Measurements from ENCODE around the gene ECE1. TPM values are rescaled to one million over a fixed set of nuclear protein-coding genes. Genes with fewer than 3 reads are reported as not detected.

ECE1 gene
- total RNA-seq, 1 donor from 2014 or later = 139 TPM

DNA sequence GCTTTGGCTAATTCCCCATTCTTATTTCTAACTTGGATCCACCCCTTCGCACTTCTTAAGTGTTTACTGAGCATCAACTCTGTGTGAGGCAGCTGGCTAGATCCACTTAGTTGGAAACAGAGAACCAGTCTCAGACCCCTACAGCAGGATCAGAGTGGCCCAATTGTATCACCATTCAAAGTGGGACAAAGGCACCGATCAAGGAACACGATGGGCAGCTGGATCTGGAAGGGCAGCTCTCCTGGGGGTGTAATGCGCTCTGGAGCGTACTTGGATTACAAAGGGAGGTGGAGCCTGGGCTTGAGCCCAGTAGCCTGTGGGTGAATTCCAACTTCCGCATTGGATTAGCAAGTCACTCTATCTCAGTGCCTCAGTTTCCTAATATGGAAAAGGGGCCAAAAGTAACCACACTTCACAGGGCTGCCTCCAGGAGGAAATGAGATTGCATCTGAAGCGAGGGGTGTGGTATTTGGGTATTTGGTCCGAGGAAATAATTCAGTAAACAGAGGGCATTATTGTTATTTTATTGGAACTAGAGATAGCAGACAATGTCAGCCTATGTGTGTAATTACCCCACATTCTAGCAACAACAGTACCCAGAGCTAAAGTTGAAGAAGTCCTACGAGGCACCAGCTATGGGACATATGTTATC, 11.9 kb downstream of the ECE1 start:
- intact Hi-C loops (cut with micrococcal nuclease) = no loop called here
- H3K27me3 Mint-ChIP-seq (ENCODE audit: insufficient read depth) = no peaks in the 10 kb centered on the region
- H3K4me1 Mint-ChIP-seq (ENCODE audit: low read depth) = peaks cover 43% of the 10 kb centered on the region
- H3K27ac Mint-ChIP-seq = peak overlapping the region; percentile 58
- DNase-seq (ENCODE audit: low spot score) = no peak
- H3K9me3 Mint-ChIP-seq = no peaks in the 10 kb centered on the region
- H3K4me3 Mint-ChIP-seq = no peak overlapping the region
- H3K36me3 Mint-ChIP-seq (ENCODE audit: low read depth) = peaks cover 35% of the 10 kb centered on the region

DNA sequence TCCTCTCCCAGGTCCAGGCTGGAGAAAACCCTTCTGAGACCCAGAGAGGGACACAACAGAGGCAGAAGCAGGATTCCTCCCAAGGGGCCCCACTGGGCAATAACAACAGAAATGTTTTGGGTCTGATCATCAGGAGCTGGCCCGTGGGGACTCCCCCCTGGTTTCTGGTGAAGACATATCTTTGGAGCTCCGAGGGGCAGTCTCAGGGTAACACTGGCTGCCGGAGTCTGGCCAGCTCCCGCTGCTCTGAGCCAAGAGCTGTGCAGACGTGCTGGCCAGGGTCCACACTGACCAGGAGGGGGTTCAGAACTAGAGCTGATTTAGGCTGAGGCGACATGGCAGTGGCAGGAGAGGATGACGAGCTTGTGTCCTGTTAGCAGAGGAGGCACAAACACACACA, 13.1 kb downstream of the ECE1 start:
- Mint-ChIP-seq H3K27ac (no peak overlapping the region), H3K4me1 (ENCODE audit: low read depth) (peaks cover 43% of the 10 kb centered on the region), H3K27me3 (ENCODE audit: insufficient read depth) (no peaks in the 10 kb centered on the region), H3K9me3 (no peaks in the 10 kb centered on the region), H3K36me3 (ENCODE audit: low read depth) (peaks cover 35% of the 10 kb centered on the region), H3K4me3 (no peak overlapping the region)
- intact Hi-C loops (cut with micrococcal nuclease) = no loop called here
- DNase-seq (ENCODE audit: low spot score) = no peak

DNA sequence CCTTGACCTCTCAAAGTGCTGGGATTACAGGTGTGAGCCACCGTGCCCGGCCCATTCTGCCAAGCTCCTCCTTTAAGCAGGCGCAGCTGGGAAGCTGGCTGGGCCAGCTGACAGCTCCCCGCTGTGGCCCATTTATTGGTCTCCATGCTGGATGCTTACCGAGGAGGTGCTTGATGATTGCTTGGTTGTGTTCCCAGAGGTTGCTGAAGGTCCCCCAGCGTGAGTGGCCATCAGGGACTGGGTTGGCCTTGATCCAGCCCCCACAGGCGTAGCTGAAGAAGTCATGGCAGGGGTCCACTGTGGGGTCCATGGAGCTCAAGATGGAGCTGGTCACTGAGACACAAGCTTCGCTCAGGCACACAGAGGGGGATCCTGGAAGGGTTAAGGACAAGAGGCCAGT, 17.7 kb downstream of the ECE1 start:
- Mint-ChIP-seq H3K27me3 (ENCODE audit: insufficient read depth) (no peaks in the 10 kb centered on the region), H3K4me1 (ENCODE audit: low read depth) (peaks cover 19% of the 10 kb centered on the region), H3K27ac (no peak overlapping the region), H3K4me3 (no peak overlapping the region), H3K36me3 (ENCODE audit: low read depth) (peaks cover 46% of the 10 kb centered on the region), H3K9me3 (no peaks in the 10 kb centered on the region)
- intact Hi-C loops (cut with micrococcal nuclease) = no loop called here
- no peak for DNase-seq (ENCODE audit: low spot score)

DNA sequence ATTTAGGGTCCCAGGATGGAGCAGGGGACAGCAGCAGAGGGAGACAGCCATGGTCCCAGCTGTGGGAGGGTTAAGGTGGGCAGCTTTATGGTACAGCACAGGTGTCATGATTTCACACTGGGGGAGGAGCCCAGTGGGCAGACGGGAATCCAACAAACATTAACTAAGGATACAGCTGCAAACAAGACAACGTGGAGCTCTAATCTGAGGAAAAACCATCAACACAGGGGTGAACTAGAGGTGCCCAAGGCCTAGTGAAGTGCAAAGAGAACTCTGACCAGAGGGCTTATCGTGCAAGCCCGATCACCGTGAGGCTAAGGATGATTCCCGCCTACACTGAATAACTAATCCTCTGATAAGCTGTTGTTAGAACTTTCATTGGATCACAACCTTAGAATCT, 18.7 kb downstream of the ECE1 start:
- H3K4me3 Mint-ChIP-seq = no peak overlapping the region
- intact Hi-C loops (cut with micrococcal nuclease) = no loop called here

DNA sequence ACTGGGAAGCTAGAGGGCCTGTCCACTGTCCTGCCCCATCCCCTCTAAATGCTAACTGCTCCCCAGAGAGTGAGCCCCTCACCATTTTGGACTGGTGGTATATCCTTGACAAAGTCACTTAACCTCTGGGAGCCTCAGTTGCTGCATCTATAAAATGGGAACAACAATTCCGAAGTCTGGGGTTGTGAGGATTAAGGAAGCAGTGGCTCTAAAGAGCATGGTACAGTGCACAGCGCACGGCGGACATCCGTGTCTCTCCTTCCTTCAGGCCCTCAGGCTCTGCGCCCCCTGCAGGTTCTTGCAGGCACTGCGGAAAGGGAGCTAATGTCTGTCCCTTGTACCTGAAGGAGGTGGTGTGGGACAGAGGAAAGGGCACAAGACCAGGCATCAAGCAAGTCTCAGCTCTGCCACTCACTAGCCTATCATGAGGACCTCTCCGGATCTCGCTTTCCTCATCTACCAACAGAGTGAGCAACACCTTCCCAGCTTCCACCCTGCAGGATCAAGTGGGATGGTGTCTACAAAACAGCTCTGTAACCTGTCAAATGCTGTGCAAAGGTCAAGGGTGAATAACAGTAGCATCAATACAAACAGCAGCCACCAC, 20.1 kb downstream of the ECE1 start:
- peak overlapping the region; percentile 19 for H3K27ac Mint-ChIP-seq
- peaks cover 18% of the 10 kb centered on the region for H3K4me1 Mint-ChIP-seq (ENCODE audit: low read depth)

More for the DNA sequence above, 18.7 kb downstream of the ECE1 start:
- no peaks in the 10 kb centered on the region for H3K9me3 Mint-ChIP-seq
- H3K27me3 Mint-ChIP-seq (ENCODE audit: insufficient read depth) = no peaks in the 10 kb centered on the region
- H3K4me1 Mint-ChIP-seq (ENCODE audit: low read depth) = peaks cover 19% of the 10 kb centered on the region
- H3K36me3 Mint-ChIP-seq (ENCODE audit: low read depth) = peaks cover 46% of the 10 kb centered on the region
- no peak for DNase-seq (ENCODE audit: low spot score)
- H3K27ac Mint-ChIP-seq = peak overlapping the region; percentile 12

DNA sequence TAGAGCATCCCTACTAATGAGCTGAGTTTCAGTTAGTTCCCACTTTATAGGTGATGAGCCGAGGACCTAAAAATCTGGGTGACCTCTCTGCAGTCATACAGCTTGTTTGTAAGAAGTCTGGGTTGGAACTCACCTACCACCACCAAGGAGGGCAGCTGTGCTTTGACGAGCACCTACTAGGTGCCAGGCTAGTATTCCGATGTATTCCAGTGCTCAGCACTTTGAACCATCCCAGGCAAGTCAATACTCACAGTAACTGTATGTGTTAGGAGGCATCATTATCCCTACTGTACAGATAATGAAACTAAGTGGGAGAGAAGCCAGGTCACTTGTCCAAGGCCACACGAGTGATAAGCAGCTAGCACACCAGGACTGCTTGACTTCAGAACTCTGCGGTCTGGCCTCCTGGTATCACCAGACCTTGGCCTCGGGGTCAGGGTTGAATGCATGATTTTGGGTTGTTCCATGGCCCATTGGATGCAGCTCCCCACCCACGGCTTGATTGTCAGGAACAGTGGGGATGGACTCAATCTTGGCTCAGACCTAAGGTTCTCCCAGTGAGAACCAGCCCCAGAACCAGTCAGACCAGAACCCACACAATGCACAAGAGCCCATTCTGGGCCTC, 20.7 kb downstream of the ECE1 start:
- peaks cover 2% of the 10 kb centered on the region for H3K27me3 Mint-ChIP-seq (ENCODE audit: insufficient read depth)
- H3K4me1 Mint-ChIP-seq (ENCODE audit: low read depth) = peaks cover 12% of the 10 kb centered on the region
- no peak overlapping the region for H3K4me3 Mint-ChIP-seq
- H3K9me3 Mint-ChIP-seq = no peaks in the 10 kb centered on the region
- no peak for DNase-seq (ENCODE audit: low spot score)
- intact Hi-C loops (cut with micrococcal nuclease) = loop anchor here (1.0 kb wide), 2 partner anchors 11 to 24 kb away; no protein-coding TSS in a partner anchor
- H3K27ac Mint-ChIP-seq = no peak overlapping the region
- peaks cover 46% of the 10 kb centered on the region for H3K36me3 Mint-ChIP-seq (ENCODE audit: low read depth)

More for the DNA sequence above, 20.1 kb downstream of the ECE1 start:
- H3K4me3 Mint-ChIP-seq = no peak overlapping the region
- intact Hi-C loops (cut with micrococcal nuclease) = loop anchor here (1.0 kb wide), 2 partner anchors 10 to 23 kb away; no protein-coding TSS in a partner anchor
- H3K9me3 Mint-ChIP-seq = no peaks in the 10 kb centered on the region
- DNase-seq (ENCODE audit: low spot score) = peak; percentile 72
- H3K27me3 Mint-ChIP-seq (ENCODE audit: insufficient read depth) = no peaks in the 10 kb centered on the region
- H3K36me3 Mint-ChIP-seq (ENCODE audit: low read depth) = peaks cover 45% of the 10 kb centered on the region

DNA sequence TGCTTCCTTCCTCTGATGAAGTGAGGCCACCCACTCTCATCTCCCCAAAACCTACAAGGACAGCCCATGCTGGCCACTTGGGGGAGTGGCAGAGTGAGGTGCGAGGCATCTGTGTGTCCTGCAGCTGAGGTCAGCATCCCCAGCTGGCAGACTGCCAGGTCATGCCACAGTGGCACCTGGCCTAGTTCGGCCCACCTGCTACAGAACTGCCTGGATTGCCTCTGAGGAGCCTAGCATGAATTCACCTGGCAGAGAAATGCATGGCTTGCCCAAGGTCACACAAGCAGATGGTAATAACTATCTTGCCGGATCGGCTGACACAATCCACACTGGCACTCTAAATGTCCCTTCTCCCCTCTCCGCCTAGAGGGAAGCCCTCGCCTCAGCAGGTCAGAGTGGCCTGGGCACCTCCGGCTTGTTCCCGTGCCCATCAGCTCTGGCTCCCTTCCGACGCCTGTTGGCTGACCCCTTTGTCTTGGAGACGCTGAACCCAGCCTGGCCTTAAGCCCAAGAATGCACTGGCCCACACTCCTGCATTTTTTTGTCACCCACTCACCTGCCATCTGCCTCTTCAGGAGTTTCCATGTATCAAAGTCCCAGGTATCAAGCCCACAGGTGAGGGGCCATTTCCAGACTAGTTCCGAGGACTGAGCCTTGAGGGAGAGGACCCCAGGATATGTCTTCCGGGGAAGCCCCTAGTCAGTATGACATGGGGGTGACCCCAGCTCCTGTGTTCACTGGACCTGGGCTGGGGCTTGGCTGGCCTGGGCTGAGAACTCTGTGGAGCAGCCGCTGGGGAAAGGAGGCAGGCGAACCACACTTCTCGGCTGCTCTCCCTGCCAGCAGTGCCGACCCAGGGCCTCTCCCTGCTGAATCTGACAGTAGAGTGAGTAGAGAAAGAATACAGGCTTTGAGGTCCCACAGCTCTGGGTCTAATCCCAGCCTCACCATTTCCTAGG, 21.7 kb downstream of the ECE1 start:
- Mint-ChIP-seq H3K27me3 (ENCODE audit: insufficient read depth) (peaks cover 2% of the 10 kb centered on the region), H3K4me1 (ENCODE audit: low read depth) (peaks cover 8% of the 10 kb centered on the region), H3K27ac (no peak overlapping the region), H3K9me3 (no peaks in the 10 kb centered on the region), H3K36me3 (ENCODE audit: low read depth) (peaks cover 46% of the 10 kb centered on the region), H3K4me3 (no peak overlapping the region)
- no peak for DNase-seq (ENCODE audit: low spot score)
- intact Hi-C loops (cut with micrococcal nuclease) = no loop called here

DNA sequence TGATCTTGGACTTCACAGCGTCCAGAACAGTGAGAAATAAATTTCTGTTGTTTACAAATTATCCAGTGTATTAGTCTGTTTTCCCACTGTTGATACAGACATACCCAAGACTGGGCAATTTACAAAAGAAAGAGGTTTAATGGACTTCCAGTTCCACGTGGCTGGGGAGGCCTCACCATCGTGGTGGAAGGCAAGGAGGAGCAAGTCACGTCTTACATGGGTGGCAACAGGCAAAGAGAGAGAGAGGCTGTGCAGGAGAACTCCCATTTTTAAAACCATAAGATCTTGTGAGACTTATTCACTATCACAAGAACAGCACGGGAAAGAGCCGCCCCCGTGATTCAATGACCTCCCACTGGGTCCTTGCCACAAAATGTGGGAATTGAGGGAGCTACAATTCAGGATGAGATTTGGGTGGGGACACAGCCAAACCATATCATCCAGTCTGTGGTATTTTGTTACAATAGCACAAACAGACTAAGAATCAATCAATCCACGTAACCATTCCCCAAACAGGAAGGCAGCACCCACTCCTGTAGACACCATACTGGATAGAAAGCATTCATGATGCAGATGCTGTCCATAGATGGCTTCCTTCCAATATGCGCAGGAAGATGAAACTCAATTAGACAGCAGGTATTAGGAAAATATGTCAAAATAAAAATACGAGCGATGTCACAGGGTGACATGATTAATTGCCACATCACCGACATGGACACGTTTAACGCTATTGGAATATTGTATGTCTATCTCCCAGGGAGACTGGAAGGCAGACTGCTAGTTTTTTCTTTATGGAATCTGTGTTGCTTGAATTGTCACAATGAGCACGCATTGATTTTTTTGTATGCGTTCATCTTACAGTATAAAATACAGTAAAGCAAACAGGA, 22.8 kb downstream of the ECE1 start:
- intact Hi-C loops (cut with micrococcal nuclease) = no loop called here
- H3K36me3 Mint-ChIP-seq (ENCODE audit: low read depth) = peaks cover 43% of the 10 kb centered on the region

DNA sequence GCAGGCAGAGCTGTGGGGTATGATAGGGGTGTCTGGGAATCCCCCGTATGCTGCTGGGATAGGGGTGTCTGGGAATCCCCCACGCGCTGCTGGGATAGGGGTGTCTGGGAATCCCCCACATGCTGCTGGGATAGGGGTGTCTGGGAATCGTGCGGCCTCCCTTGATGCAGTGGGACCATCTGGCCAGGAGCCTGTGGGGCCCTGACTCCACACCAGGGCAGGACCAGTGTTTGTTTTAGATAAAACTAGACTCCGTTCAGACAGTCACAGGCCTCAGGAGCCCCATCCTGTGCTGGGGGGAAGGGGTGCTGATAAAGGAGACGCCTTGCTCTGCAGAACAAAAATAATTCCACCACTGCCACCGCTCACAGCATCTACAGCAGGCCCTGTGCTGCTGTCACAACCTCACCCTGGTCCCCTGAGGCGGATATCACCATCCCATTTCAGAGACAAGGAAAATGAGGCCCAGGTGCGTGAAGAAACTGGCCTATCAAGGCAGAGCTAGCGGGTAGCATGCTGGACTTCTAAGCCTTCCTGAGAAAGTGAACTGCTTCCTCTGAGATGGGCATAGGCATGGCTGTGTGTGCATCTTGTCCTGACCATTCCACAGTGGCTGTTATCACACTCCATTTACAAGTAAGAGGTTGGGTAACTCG, 24.0 kb downstream of the ECE1 start:
- Mint-ChIP-seq H3K27ac (no peak overlapping the region), H3K9me3 (no peaks in the 10 kb centered on the region), H3K4me1 (ENCODE audit: low read depth) (peaks cover 24% of the 10 kb centered on the region), H3K4me3 (no peak overlapping the region), H3K36me3 (ENCODE audit: low read depth) (peaks cover 40% of the 10 kb centered on the region), H3K27me3 (ENCODE audit: insufficient read depth) (peaks cover 2% of the 10 kb centered on the region)
- intact Hi-C loops (cut with micrococcal nuclease) = no loop called here
- DNase-seq (ENCODE audit: low spot score) = no peak

More for the DNA sequence above, 22.8 kb downstream of the ECE1 start:
- DNase-seq (ENCODE audit: low spot score) = no peak
- H3K27ac Mint-ChIP-seq = no peak overlapping the region
- peaks cover 12% of the 10 kb centered on the region for H3K4me1 Mint-ChIP-seq (ENCODE audit: low read depth)
- no peaks in the 10 kb centered on the region for H3K9me3 Mint-ChIP-seq
- H3K4me3 Mint-ChIP-seq = no peak overlapping the region
- peaks cover 2% of the 10 kb centered on the region for H3K27me3 Mint-ChIP-seq (ENCODE audit: insufficient read depth)

DNA sequence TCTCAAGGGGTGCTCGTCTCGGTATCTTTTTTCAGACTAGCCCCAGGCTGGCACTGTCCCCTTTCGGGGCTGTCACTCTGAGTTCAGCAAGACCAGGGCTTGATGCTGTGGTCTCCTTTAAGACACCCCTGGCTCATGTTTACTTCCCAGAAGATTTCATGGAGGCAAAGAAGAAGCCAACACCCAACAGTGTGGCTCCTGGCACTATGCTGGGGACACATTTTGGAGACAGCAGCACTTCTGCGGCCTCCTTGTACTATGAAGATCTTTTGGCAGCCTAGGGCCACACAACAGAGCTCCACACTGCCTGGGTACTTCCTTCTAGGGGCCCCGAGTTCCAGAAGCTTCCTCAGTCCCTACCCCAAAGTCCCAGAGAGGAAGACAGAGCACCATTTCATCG, 24.6 kb downstream of the ECE1 start:
- intact Hi-C loops (cut with micrococcal nuclease) = no loop called here
- Mint-ChIP-seq H3K4me1 (ENCODE audit: low read depth) (peaks cover 29% of the 10 kb centered on the region), H3K9me3 (no peaks in the 10 kb centered on the region), H3K4me3 (no peak overlapping the region), H3K27ac (no peak overlapping the region), H3K36me3 (ENCODE audit: low read depth) (peaks cover 46% of the 10 kb centered on the region), H3K27me3 (ENCODE audit: insufficient read depth) (peaks cover 2% of the 10 kb centered on the region)
- DNase-seq (ENCODE audit: low spot score) = no peak

DNA sequence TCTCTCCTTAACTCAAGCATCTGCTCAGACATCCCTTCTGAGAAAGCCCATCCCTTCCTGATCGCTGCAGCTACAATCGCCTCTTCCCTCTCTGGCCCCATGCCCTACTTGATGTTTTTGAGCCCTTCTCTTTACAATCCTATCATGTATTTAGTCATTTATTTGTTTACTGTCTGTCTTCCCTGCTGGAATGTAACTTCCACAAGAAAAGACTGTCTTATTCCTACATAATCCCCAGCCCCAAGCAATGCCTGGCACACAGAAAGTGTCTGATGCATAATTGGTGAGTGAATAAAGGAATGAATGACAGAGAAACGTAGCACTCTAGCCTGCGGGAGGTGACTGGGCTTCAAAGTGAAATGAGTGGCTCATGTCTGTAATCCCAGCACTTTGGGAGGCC, 25.4 kb downstream of the ECE1 start:
- peaks cover 46% of the 10 kb centered on the region for H3K36me3 Mint-ChIP-seq (ENCODE audit: low read depth)
- intact Hi-C loops (cut with micrococcal nuclease) = no loop called here
- H3K9me3 Mint-ChIP-seq = no peaks in the 10 kb centered on the region
- DNase-seq (ENCODE audit: low spot score) = no peak
- peaks cover 2% of the 10 kb centered on the region for H3K27me3 Mint-ChIP-seq (ENCODE audit: insufficient read depth)
- peak overlapping the region; percentile 40 for H3K27ac Mint-ChIP-seq
- no peak overlapping the region for H3K4me3 Mint-ChIP-seq
- H3K4me1 Mint-ChIP-seq (ENCODE audit: low read depth) = peaks cover 30% of the 10 kb centered on the region
